GM13976 (cell line): ENCODE data around the gene EXOSC2.

Source experiments
- DNase-seq: peaks from one replicate; pipeline ENCODE4 v3.0.0; 2012; ENCODE audit warnings: low spot score
- CTCF ChIP-seq: IDR thresholded peaks from 2 replicates; pipeline ENCODE4 v1.5.1; 2012; ENCODE audit warnings: borderline replicate concordance, mild to moderate bottlenecking; ENCODE audit not compliant: insufficient read depth; ENCODE audit errors: extremely low read depth, missing control alignments, control extremely low read depth
- in situ Hi-C: fragments of 300-500 bp; cut with MboI; formaldehyde crosslinking; loops from one replicate; pipeline ENCODE4 v1.12.0; 2022; ENCODE audit warnings: low sequenced_read_pairs, mixed read lengths, inconsistent platforms; ENCODE audit not compliant: unreplicated experiment

EXOSC2 gene

GRCh38 chr9:130745829-130746228, 52.2 kb downstream of the EXOSC2 start:
- no peak for DNase-seq
- in situ Hi-C loops: no loop called here
- TF ChIP-seq CTCF: no peak

GRCh38 chr9:130746434-130747212, 53.0 kb downstream of the EXOSC2 start:
- no peak for DNase-seq
- TF ChIP-seq CTCF: no peak
- in situ Hi-C loops: no loop called here

GRCh38 chr9:130751631-130752355, 58.2 kb downstream of the EXOSC2 start:
- in situ Hi-C loops: no loop called here
- DNase-seq: no peak
- no peak for TF ChIP-seq CTCF
